Neural progenitor cell (in vitro differentiated cells): ENCODE data around the gene HK2.

Experiments
- CTCF ChIP-seq: fragments of 200-600 bp; sonication (generic); IDR thresholded peaks from 2 replicates; pipeline ENCODE4 v1.5.1; 2017; ENCODE audit warnings: antibody characterized with exemption, mild to moderate bottlenecking
- EZH2 ChIP-seq: fragments of 200-600 bp; sonication (generic); IDR thresholded peaks from 2 replicates; pipeline ENCODE4 v1.6.1; 2017; ENCODE audit warnings: antibody characterized with exemption, mild to moderate bottlenecking, moderate library complexity
- EZH2phosphoT487 ChIP-seq: fragments of 200-600 bp; sonication (generic); IDR thresholded peaks from 2 replicates; pipeline ENCODE4 v1.6.1; 2017; ENCODE audit warnings: antibody characterized with exemption

GRCh38 chr2:74850496-74851190 lies 16.7 kb downstream of the HK2 start:
- TF ChIP-seq CTCF (no peak), EZH2 (no peak), EZH2phosphoT487 (no peak)
